GM12872 (cell line): ENCODE results near the gene ASNSD1.

Experiments
- TF ChIP-seq, protein P1 (sequence below): IDR thresholded peaks from 3 replicates; pipeline ENCODE4 v1.5.1; 2011; ENCODE audit warnings: low read depth, mild to moderate bottlenecking, low read length, moderate library complexity; ENCODE audit not compliant: insufficient read depth

Gene ASNSD1

DNA sequence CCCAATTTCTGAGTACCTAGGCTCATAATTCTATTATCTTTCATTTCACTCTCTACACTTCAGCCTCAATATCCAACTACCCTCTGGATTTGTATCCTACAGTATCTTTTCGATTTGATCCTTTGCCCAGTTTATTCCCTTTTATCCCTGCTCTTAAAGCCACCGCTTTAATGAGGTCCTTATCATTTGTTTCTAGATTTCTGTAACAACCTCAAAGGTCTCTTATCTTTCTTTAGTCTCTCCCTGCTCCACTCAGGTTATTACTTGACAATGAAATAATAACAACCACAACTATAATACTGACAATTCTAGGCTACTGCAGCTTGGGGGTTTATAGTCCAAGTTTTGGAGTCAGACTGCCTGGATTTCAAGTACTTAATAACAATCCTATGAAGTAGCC, 25.9 kb upstream of the ASNSD1 start:
- TF ChIP-seq, protein P1, sequence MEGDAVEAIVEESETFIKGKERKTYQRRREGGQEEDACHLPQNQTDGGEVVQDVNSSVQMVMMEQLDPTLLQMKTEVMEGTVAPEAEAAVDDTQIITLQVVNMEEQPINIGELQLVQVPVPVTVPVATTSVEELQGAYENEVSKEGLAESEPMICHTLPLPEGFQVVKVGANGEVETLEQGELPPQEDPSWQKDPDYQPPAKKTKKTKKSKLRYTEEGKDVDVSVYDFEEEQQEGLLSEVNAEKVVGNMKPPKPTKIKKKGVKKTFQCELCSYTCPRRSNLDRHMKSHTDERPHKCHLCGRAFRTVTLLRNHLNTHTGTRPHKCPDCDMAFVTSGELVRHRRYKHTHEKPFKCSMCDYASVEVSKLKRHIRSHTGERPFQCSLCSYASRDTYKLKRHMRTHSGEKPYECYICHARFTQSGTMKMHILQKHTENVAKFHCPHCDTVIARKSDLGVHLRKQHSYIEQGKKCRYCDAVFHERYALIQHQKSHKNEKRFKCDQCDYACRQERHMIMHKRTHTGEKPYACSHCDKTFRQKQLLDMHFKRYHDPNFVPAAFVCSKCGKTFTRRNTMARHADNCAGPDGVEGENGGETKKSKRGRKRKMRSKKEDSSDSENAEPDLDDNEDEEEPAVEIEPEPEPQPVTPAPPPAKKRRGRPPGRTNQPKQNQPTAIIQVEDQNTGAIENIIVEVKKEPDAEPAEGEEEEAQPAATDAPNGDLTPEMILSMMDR, result no peak

DNA sequence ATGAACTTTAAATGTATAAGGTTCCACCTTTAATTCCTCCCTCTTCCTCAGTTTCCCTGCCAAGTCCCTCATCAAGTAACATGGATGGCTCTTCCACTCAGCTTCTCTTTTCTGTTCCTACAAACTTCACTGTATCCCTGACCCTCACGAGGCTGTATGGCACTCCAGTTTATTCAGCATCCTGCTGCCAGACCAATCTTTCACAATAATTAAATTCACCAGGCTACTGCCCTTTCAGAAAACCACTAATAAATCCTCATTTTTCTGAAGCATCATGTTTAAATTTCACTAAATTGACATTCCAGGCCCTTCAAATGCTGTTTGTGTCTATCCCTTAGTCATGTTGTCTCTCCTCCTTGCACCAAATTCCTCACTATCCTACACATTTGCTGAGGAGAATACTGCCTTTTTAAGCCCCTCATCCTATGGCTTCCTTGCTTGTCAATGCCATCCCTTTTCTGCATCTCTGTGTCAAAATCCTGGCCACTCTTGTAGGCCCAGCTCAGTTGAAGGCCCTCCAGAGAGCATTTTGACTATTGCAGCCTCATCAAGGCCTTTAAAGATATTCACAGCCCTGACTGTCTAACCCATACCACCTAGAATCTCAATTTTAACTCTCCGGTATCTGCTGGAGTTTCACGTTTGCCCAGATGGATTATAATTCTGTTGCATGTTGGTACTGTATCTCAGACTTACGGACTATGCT, 22.8 kb upstream of the ASNSD1 start:
- TF ChIP-seq, protein P1, result no peak

DNA sequence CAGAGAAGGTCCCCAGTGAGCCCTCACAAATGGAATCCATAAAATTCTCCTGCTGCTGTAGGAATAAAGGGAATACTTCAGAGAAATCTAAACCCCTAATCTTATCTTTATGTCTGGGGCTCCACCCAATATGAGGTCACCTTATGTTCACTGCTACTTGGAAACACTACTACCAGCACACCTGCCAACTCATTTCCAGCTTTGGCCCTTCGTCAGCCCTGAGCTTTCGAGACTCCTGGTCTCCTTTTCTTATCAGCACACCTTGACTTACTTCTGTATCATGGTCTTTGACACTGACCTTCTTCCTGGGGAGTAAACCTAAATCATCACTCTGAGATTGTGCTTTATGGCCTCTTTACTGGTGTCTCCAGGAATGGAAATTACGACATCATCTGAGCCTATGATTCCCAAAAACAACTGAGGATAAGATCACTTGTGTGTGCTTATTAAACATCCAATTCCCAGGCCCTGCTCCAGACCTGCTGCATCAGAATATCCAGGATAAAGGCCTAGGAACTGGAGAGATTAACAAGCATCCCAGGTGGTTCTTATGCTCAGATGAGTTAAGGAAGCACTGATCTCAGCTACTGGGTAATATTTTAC, 22.2 kb upstream of the ASNSD1 start:
- TF ChIP-seq, protein P1, result no peak

DNA sequence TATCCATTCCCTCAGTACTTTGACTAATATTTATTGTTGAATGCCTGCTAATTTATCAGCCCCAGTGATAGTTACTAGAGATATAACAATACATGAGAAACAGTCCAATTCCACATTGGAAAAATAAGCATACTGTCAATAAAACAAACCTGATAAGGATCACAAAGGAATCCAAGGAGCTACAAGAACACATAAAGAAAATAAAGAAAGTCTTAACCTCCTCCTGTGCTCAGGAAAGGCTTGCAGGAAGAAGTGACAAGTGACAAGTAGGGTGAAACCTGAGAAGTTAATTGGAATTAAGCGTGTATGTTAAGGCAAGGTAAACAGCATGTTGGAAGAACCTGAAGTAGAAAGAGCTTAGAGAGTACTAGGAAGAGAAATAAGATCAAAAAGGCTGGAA, 20.3 kb upstream of the ASNSD1 start:
- TF ChIP-seq, protein P1, result no peak

DNA sequence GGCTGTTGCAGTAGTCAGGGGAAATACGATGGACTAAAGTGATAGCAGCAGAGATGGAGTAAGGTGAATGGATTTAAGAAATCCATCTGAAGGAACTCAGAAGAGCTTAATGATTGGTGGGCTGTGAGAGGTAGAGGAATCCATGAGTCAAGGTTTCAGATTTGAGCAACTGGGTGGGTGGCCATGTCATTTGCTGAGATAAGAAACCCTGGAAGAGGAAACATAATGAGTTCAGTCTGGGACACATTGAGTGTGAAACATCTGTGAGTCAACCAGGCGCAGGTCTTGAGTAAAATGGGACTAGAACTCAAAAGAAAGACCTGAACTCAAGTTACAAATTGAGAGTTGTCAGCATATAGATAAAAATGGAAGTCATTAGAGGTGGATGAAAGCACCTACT, 19.7 kb upstream of the ASNSD1 start:
- TF ChIP-seq, protein P1, result no peak

DNA sequence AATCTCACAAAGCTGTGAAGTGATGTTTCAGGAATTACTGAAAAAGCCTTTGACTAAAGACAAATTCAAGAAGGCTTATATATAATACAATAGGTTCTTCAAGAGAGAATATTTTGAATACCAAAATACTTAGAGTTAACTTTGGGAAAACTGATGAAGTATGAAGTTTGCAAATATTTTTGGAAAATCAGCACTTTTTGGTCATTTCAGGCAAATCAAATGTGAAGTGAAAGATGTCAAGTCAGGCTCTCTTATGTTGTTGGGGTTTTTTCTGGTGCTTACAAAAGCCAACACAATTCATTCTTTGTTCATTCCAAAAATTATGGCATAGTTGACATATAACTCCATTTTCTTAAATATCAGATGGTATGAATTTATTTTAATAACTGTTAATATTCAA, 14.7 kb upstream of the ASNSD1 start:
- TF ChIP-seq, protein P1, result no peak

DNA sequence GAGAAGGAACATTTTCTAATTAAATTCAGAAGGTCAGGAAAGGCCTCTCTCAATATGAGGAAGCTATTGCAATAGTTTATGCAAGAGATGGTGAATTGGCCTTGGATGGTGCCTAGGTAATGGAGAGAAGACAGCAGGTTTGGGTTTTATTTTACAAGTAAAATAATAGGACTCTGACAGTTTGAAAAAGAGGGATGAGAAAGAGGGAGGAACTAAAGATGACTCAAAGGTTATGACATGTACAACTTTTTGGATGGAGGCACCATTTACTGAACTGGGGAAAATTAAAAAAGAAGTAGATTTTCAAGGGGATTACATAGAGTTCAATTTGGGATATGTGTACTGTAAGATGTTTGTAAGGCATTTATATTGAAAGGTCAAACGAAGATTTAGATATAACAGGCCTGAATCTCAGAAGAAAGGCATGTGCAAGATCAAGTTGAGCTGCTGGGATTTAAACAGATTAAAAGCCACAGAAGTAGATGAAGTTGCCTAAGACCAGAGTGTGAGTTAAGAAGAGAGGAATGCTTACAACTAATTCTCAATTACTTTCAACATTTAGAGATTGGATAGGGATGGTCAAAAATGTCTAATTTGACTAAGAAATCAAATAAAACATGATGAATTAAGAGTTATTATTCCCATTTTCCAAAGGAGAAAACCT, 12.3 kb upstream of the ASNSD1 start:
- TF ChIP-seq, protein P1, result no peak
